GM12878 (cell line): ENCODE results near the gene HNRNPDL. TPM values are rescaled to one million over a fixed set of nuclear protein-coding genes. Genes with fewer than 3 reads are reported as not detected.

ENCODE experiments used
- CEBPZ ChIP-seq: fragments of 150-350 bp; IDR thresholded peaks from 2 replicates; pipeline ENCODE4 v1.6.1; 2016; ENCODE audit warnings: low read depth, low read length
- CREB1 ChIP-seq: IDR thresholded peaks from 2 replicates; pipeline ENCODE4 v1.6.1; 2012; ENCODE audit warnings: low read depth, mild to moderate bottlenecking, inconsistent platforms
- CTCF ChIP-seq, 3 experiments: IDR thresholded peaks in 2 of 3; conservative IDR thresholded peaks in 1 of 3; 2 replicates each; pipeline ENCODE4 v1.5.1; 2011; ENCODE audit warnings: low read depth in 3 of 3, low read length in 3 of 3, mild to moderate bottlenecking in 3 of 3, control low read depth in 2 of 3, moderate library complexity in 2 of 3, inconsistent platforms in 1 of 3, mixed read lengths in 1 of 3; ENCODE audit not compliant: control insufficient read depth in 2 of 3, insufficient read depth in 1 of 3; ENCODE audit errors: extremely low read depth in 1 of 3
- EED ChIP-seq: sonication (generic); IDR thresholded peaks from 2 replicates; pipeline ENCODE4 v1.6.1; 2016; ENCODE audit warnings: antibody characterized with exemption, low read depth
- ZNF207 ChIP-seq: fragments of 450-650 bp; IDR thresholded peaks from 2 replicates; pipeline ENCODE4 v1.6.1; 2014; ENCODE audit warnings: antibody characterized with exemption, mild to moderate bottlenecking, borderline replicate concordance
- polyA plus RNA-seq, 11 experiments: library from polyadenylated mRNA; depleted of rRNA in 4 of 11; unstranded in 6 of 11; stranded (reverse) in 5 of 11; fragments of >200 nt; fragmentation: Nextera tagmentation in 4 of 11; fragmentation: Illumina TruSeq in 1 of 11; extraction: Ambion mirVana in 4 of 11; extraction: Trizol in 1 of 11; gene quantifications; 1 replicate in 1 of 11; 2 replicates in 10 of 11; pipeline versions ENCODE4 v1.2.1 to v1.2.3, GENCODE V29; 2011 to 2016; ENCODE audit warnings: inconsistent platforms in 2 of 11, missing spikeins in 2 of 11, low read depth in 1 of 11
- total RNA-seq, 4 experiments: library from RNA; depleted of rRNA in 3 of 4; stranded (reverse); fragments of >200 nt in 3 of 4; fragmentation: Illumina TruSeq in 1 of 4; extraction: Trizol in 1 of 4; gene quantifications; 2 replicates each; pipeline versions ENCODE4 v1.2.1 to v1.2.3, GENCODE V29; 2013 to 2021

The HNRNPDL gene
- total and polyA plus RNA-seq, 10 of the 15 experiments (the other 5 are each of a cell fraction or from before 2014, with no cell fraction given): 217 to 510 (median 345) TPM

- TF ChIP-seq CTCF (IDR thresholded peaks at IDR 0.05 in 2 of 3, conservative IDR thresholded peaks at IDR 0.05 in 1 of 3; ENCODE audit: control insufficient read depth in 2 of 3, extremely low read depth in 1 of 3, insufficient read depth in 1 of 3, low read depth in 3 of 3, low read length in 3 of 3) (no peak), EED (no peak), ZNF207 (no peak), CREB1 (no peak), CEBPZ (no peak)
- TF ChIP-seq, all 136 proteins: peak for 0
Measured at GRCh38 chr4:82431831-82432230, 1.6 kb upstream of the HNRNPDL start (continued).
